Activated naive CD8-positive, alpha-beta T cell treated with anti-CD3 and anti-CD28 coated beads for 36 hours (primary cell): ENCODE results near the gene CSNK1G1. TPM values are rescaled to one million over a fixed set of nuclear protein-coding genes. Genes with fewer than 3 reads are reported as not detected.
"Not testable (repeated sequence)": the region's sequence is repeated elsewhere in the genome, so short reads cannot be mapped to it uniquely, and the experiment has no call there.

ENCODE experiments used
- DNase-seq: peaks from one replicate; pipeline ENCODE4 v3.0.0; 2021
- H3K27ac Mint-ChIP-seq: one replicate; pipeline ENCODE4 v1.8.0; 2022; ENCODE audit warnings: mild to moderate bottlenecking, moderate library complexity, mixed read lengths
- H3K27me3 Mint-ChIP-seq: one replicate; pipeline ENCODE4 v1.8.0; 2022; ENCODE audit warnings: mild to moderate bottlenecking, mixed read lengths
- H3K36me3 Mint-ChIP-seq: one replicate; pipeline ENCODE4 v1.8.0; 2021; ENCODE audit warnings: mild to moderate bottlenecking, mixed read lengths
- H3K4me1 Mint-ChIP-seq: one replicate; pipeline ENCODE4 v1.8.0; 2021; ENCODE audit warnings: mixed read lengths
- H3K4me3 Mint-ChIP-seq: one replicate; pipeline ENCODE4 v1.8.0; 2022; ENCODE audit warnings: mild to moderate bottlenecking, moderate library complexity, mixed read lengths
- H3K9me3 Mint-ChIP-seq: one replicate; pipeline ENCODE4 v1.8.0; 2022; ENCODE audit warnings: mixed read lengths
- total RNA-seq, 2 experiments: library from RNA; stranded (reverse); gene quantifications; one replicate each; pipeline ENCODE4 v1.2.3, GENCODE V29; 2021

CSNK1G1 gene
- total RNA-seq, 2 experiments from 2014 or later: 17.5 to 19.2 TPM

GRCh38 chr15:64333986-64334929 is 21.7 kb downstream of the CSNK1G1 start:
- Mint-ChIP-seq H3K9me3 (no peaks in the 10 kb centered on the region), H3K4me1 (peaks cover 33% of the 10 kb centered on the region), H3K36me3 (peaks cover 14% of the 10 kb centered on the region), H3K27ac (peak overlapping the region; percentile 70), H3K4me3 (no peak overlapping the region), H3K27me3 (no peaks in the 10 kb centered on the region)
- peak; percentile 11 for DNase-seq

GRCh38 chr15:64333516-64333915 is 22.5 kb downstream of the CSNK1G1 start:
- Mint-ChIP-seq H3K27me3 (no peaks in the 10 kb centered on the region), H3K4me3 (no peak overlapping the region), H3K36me3 (peaks cover 10% of the 10 kb centered on the region), H3K4me1 (peaks cover 32% of the 10 kb centered on the region), H3K9me3 (no peaks in the 10 kb centered on the region), H3K27ac (peak overlapping the region; percentile 70)
- DNase-seq: no peak

- H3K4me3 Mint-ChIP-seq, H3K36me3 Mint-ChIP-seq, H3K27me3 Mint-ChIP-seq, H3K27ac Mint-ChIP-seq, H3K9me3 Mint-ChIP-seq, DNase-seq: not testable (repeated sequence)
- peaks cover 28% of the 10 kb centered on the region for H3K4me1 Mint-ChIP-seq
Observed at GRCh38 chr15:64331668-64332067, 24.3 kb downstream of the CSNK1G1 start.

GRCh38 chr15:64326975-64327374 is 29.0 kb downstream of the CSNK1G1 start:
- H3K27ac Mint-ChIP-seq, H3K36me3 Mint-ChIP-seq, H3K27me3 Mint-ChIP-seq, H3K9me3 Mint-ChIP-seq, H3K4me1 Mint-ChIP-seq, H3K4me3 Mint-ChIP-seq, DNase-seq: not testable (repeated sequence)

- DNase-seq, H3K4me3 Mint-ChIP-seq, H3K4me1 Mint-ChIP-seq, H3K27me3 Mint-ChIP-seq, H3K36me3 Mint-ChIP-seq, H3K27ac Mint-ChIP-seq, H3K9me3 Mint-ChIP-seq: not testable (repeated sequence)
Observed at GRCh38 chr15:64326458-64326857, 29.5 kb downstream of the CSNK1G1 start.

GRCh38 chr15:64324165-64324877 is 31.7 kb downstream of the CSNK1G1 start:
- Mint-ChIP-seq H3K4me1 (peaks cover 3% of the 10 kb centered on the region), H3K27ac (no peak overlapping the region), H3K4me3 (no peak overlapping the region), H3K27me3 (no peaks in the 10 kb centered on the region), H3K9me3 (no peaks in the 10 kb centered on the region), H3K36me3 (peaks cover 2% of the 10 kb centered on the region)
- no peak for DNase-seq

- no peaks in the 10 kb centered on the region for H3K27me3 Mint-ChIP-seq
- no peak overlapping the region for H3K4me3 Mint-ChIP-seq
- H3K9me3 Mint-ChIP-seq: no peaks in the 10 kb centered on the region
- peaks cover 8% of the 10 kb centered on the region for H3K36me3 Mint-ChIP-seq
- no peak overlapping the region for H3K27ac Mint-ChIP-seq
- H3K4me1 Mint-ChIP-seq: peaks cover 4% of the 10 kb centered on the region
- DNase-seq: no peak
Observed at GRCh38 chr15:64315216-64315615, 40.8 kb downstream of the CSNK1G1 start.

GRCh38 chr15:64314456-64314855 is 41.5 kb downstream of the CSNK1G1 start:
- Mint-ChIP-seq H3K4me1 (peaks cover 6% of the 10 kb centered on the region), H3K36me3 (peaks cover 8% of the 10 kb centered on the region), H3K27ac (no peak overlapping the region), H3K4me3 (no peak overlapping the region), H3K27me3 (no peaks in the 10 kb centered on the region), H3K9me3 (no peaks in the 10 kb centered on the region)
- DNase-seq: no peak

- no peak for DNase-seq
- H3K4me1 Mint-ChIP-seq: peaks cover 6% of the 10 kb centered on the region
- no peak overlapping the region for H3K4me3 Mint-ChIP-seq
- H3K27ac Mint-ChIP-seq: no peak overlapping the region
- peaks cover 13% of the 10 kb centered on the region for H3K36me3 Mint-ChIP-seq
- H3K27me3 Mint-ChIP-seq: no peaks in the 10 kb centered on the region
- no peaks in the 10 kb centered on the region for H3K9me3 Mint-ChIP-seq
Observed at GRCh38 chr15:64311566-64311965, 44.4 kb downstream of the CSNK1G1 start.

GRCh38 chr15:64310036-64310435 is 45.9 kb downstream of the CSNK1G1 start:
- Mint-ChIP-seq H3K36me3 (peaks cover 15% of the 10 kb centered on the region), H3K27me3 (no peaks in the 10 kb centered on the region), H3K27ac (no peak overlapping the region), H3K4me1 (peaks cover 6% of the 10 kb centered on the region), H3K4me3 (no peak overlapping the region), H3K9me3 (no peaks in the 10 kb centered on the region)
- DNase-seq: no peak

GRCh38 chr15:64305261-64305660 is 50.7 kb downstream of the CSNK1G1 start:
- H3K27me3 Mint-ChIP-seq: no peaks in the 10 kb centered on the region
- no peaks in the 10 kb centered on the region for H3K9me3 Mint-ChIP-seq
- DNase-seq: no peak
- no peak overlapping the region for H3K27ac Mint-ChIP-seq
- peaks cover 2% of the 10 kb centered on the region for H3K4me1 Mint-ChIP-seq
- peaks cover 9% of the 10 kb centered on the region for H3K36me3 Mint-ChIP-seq
- no peak overlapping the region for H3K4me3 Mint-ChIP-seq

GRCh38 chr15:64289550-64289949 is 66.4 kb downstream of the CSNK1G1 start:
- Mint-ChIP-seq H3K9me3 (no peaks in the 10 kb centered on the region), H3K4me3 (no peak overlapping the region), H3K36me3 (peaks cover 4% of the 10 kb centered on the region), H3K27me3 (no peaks in the 10 kb centered on the region), H3K4me1 (peaks cover 14% of the 10 kb centered on the region), H3K27ac (no peak overlapping the region)
- no peak for DNase-seq

- peaks cover 17% of the 10 kb centered on the region for H3K4me1 Mint-ChIP-seq
- H3K27me3 Mint-ChIP-seq: no peaks in the 10 kb centered on the region
- peaks cover 6% of the 10 kb centered on the region for H3K36me3 Mint-ChIP-seq
- H3K9me3 Mint-ChIP-seq: no peaks in the 10 kb centered on the region
- H3K27ac Mint-ChIP-seq: no peak overlapping the region
- no peak overlapping the region for H3K4me3 Mint-ChIP-seq
- no peak for DNase-seq
Observed at GRCh38 chr15:64288999-64289398, 67.0 kb downstream of the CSNK1G1 start.

GRCh38 chr15:64288577-64288976 is 67.4 kb downstream of the CSNK1G1 start:
- DNase-seq: no peak
- H3K9me3 Mint-ChIP-seq: no peaks in the 10 kb centered on the region
- H3K36me3 Mint-ChIP-seq: peaks cover 6% of the 10 kb centered on the region
- H3K4me1 Mint-ChIP-seq: peaks cover 17% of the 10 kb centered on the region
- H3K27ac Mint-ChIP-seq: no peak overlapping the region
- no peak overlapping the region for H3K4me3 Mint-ChIP-seq
- H3K27me3 Mint-ChIP-seq: no peaks in the 10 kb centered on the region

GRCh38 chr15:64287953-64288352 is 68.0 kb downstream of the CSNK1G1 start:
- Mint-ChIP-seq H3K36me3 (peaks cover 6% of the 10 kb centered on the region), H3K27ac (no peak overlapping the region), H3K4me3 (no peak overlapping the region), H3K4me1 (peaks cover 12% of the 10 kb centered on the region), H3K9me3 (no peaks in the 10 kb centered on the region), H3K27me3 (no peaks in the 10 kb centered on the region)
- no peak for DNase-seq
